VCaP (cell line): ENCODE measurements around the gene SORCS3.

ENCODE experiments used
- H3K27ac ChIP-seq: fragments of 450-650 bp; 2 replicates; pipeline ENCODE4 v1.5.1; 2017
- TF ChIP-seq, protein P1 (sequence below): fragments of 450-650 bp; conservative IDR thresholded peaks from 2 replicates; pipeline ENCODE4 v1.5.1; 2017; ENCODE audit warnings: mild to moderate bottlenecking, moderate library complexity

Gene SORCS3

DNA sequence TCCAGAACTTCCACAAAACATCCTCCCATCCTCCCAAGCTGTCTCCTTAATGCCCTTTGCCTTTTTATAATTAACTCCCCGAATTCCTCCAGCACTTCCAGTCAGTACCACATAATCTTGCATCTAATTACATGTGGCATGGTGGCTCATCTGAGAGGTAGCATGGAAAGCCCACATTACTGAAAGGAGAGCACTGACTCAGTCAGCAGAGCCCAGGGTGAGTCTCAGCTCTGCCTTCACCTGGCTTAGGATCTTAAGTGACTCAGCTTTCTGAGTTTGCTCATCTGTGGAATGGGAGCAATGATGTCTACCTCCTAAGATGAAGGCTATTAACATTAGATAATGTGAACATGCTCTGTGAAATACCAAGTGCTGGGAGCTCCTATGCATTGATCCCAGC lies 433.9 kb downstream of the SORCS3 start:
- TF ChIP-seq, protein P1, sequence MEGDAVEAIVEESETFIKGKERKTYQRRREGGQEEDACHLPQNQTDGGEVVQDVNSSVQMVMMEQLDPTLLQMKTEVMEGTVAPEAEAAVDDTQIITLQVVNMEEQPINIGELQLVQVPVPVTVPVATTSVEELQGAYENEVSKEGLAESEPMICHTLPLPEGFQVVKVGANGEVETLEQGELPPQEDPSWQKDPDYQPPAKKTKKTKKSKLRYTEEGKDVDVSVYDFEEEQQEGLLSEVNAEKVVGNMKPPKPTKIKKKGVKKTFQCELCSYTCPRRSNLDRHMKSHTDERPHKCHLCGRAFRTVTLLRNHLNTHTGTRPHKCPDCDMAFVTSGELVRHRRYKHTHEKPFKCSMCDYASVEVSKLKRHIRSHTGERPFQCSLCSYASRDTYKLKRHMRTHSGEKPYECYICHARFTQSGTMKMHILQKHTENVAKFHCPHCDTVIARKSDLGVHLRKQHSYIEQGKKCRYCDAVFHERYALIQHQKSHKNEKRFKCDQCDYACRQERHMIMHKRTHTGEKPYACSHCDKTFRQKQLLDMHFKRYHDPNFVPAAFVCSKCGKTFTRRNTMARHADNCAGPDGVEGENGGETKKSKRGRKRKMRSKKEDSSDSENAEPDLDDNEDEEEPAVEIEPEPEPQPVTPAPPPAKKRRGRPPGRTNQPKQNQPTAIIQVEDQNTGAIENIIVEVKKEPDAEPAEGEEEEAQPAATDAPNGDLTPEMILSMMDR: no peak
- no peak overlapping the region for H3K27ac ChIP-seq

DNA sequence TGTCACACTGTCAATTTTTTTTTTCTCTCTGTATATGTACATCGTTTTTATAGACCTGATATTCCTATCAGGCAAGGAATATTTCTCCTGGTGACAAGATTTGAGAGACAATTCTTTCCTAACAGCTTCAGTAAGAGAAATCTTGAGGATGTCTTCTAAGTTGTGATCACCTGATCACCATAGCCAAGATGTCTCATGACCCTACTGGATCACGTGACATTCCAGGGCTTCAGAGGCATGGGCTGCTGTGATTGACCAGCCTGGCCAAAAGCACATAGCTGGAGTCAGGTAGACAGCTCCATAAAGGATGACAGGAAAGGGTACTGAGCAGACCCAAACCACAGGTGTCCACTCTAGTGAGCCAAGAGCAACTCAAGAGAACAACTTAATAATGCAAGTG lies 444.9 kb downstream of the SORCS3 start:
- no peak overlapping the region for H3K27ac ChIP-seq
- TF ChIP-seq, protein P1: no peak

DNA sequence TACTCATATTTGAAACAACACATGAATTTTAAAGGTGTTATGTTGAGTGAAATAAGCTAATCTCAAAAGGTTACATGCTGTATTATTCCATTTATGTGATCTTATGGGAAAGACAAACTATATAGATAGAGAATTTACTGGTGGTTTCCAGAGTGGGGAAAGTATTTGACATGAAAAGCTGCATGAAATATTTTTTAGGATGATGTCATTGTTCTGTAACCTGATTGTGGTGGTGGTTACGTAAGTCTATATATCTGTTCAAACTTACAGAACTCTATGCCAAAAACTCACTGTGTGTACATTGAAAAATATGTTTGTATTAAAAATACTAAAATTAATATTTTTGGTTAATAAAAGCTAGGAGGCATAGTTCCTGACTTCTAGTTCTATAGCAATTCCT lies 453.0 kb downstream of the SORCS3 start:
- TF ChIP-seq, protein P1: no peak
- no peak overlapping the region for H3K27ac ChIP-seq

DNA sequence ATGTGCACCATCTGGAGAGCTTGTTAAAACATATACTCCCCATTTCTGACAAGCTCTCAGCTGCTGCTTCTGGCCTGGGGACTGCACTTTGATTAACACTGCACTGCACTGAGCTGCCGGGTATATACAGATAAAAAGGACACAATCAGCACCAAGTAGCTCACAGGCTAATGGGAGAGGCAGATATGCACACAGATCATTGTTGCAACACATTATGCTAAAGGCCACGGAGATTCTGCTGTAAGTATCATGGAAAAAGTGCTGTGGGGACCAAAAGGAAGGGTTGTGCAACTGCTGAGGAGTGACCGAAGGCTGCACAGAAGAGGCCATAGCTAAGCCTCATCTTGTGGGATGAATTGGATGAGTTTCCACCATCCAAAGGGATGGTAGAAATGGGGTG lies 455.2 kb downstream of the SORCS3 start:
- H3K27ac ChIP-seq: no peak overlapping the region
- TF ChIP-seq, protein P1: no peak

DNA sequence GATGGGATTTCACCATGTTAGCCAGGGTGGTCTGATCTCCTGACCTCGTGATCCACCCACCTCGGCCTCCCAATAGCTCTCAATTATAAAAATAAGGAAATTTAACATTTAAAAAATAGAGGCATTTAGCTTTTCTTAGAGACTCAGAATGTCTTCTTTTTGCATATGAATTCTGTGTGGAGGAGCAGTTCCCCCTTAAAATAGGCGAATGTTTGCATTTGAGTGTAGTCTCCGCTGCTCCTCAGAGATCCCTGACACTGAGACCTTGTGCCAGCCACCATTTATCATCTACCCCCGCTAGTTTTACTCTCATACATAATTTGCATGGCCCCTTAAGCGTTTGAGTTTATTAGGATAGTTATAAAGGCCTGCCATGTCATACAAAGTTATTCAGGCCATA lies 461.9 kb downstream of the SORCS3 start:
- TF ChIP-seq, protein P1: no peak
- no peak overlapping the region for H3K27ac ChIP-seq

DNA sequence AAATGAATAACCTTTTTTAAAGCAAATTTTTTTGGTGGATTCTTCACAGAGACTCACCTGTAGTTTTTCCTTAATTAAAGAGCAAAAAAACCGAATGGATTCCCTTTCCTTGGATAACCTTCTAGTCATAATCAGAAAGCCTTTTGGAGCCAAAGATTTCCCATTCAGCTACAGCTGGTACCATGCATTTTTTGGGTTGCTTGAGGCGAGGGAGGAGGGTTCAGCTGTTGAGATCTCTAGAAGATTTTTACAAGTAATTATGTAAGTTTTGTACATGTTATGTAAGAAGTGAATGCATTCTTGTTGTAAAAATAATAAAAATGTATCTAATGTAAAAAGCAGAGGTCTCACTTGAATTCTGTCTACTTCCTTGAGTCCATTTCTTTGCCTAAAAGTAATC lies 463.2 kb downstream of the SORCS3 start:
- TF ChIP-seq, protein P1: no peak
- H3K27ac ChIP-seq: no peak overlapping the region

DNA sequence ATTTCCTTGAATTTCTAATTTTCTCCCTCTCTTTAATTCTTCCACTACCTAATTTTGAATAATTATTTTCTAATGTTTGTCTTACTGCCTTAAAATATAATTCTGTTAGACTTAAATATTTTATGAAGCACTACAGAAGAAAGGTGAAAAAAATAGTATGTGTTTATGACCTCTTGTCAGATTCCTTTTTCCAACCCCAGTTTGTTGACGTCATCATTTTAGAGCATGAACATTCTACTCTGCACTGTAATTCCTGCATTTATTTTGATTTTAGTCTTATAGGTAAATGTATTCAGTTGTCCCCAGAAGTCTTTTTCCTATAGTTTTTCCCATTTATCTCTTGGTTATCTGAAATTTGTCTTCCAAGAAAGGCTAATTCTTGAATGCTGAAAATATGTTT lies 468.1 kb downstream of the SORCS3 start:
- H3K27ac ChIP-seq: no peak overlapping the region
- TF ChIP-seq, protein P1: no peak

DNA sequence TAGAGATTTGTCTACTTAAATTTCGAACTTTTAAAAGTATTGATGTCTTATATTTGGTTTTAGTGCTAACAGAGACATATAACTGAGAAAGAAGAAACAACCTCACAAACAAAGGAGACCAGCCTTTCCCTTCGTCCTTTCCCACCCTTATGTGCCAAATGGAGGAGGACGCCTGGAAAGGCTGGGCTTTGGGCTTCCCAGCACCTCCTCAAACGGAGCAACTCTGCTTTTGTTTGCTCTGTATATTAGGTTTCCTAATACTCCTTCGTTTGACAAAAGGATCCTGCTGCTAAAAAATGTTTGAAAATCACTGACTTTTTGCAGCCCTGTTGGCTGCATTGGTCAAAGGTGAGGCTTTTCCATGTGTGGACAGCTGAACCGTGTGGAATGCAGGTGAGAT lies 471.8 kb downstream of the SORCS3 start:
- TF ChIP-seq, protein P1: no peak
- H3K27ac ChIP-seq: no peak overlapping the region
